ENCODE measurements around the gene RIPOR3.

RIPOR3 gene

DNA sequence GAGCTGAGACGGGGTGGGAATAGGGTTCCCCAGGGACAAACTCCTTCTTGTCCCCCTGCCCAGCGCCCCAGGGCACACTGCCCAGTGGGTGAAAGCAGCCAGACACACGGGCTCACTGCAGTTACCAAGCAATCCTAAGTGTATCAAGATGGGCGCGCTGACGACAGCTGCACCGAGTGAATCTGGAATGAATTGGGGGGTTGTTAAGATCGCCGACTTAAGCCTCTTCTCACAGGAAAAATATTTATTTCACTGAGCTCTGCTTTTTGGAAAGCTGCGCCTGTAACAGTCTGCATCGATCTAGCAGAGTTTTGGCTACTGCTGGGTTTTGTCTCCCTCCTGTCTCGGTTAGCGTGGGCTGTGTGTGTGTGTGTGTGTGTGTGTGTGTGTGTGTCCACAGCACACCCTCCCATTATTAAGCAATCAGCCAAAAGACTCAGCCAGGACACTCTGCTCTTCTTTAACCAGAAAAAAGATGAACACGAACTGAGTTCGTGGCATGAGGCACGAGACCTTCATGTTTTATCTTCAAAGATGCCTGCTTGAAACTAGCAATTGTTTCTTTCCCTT, 35.9 kb downstream of the RIPOR3 start:
- TF ChIP-seq, protein P1, sequence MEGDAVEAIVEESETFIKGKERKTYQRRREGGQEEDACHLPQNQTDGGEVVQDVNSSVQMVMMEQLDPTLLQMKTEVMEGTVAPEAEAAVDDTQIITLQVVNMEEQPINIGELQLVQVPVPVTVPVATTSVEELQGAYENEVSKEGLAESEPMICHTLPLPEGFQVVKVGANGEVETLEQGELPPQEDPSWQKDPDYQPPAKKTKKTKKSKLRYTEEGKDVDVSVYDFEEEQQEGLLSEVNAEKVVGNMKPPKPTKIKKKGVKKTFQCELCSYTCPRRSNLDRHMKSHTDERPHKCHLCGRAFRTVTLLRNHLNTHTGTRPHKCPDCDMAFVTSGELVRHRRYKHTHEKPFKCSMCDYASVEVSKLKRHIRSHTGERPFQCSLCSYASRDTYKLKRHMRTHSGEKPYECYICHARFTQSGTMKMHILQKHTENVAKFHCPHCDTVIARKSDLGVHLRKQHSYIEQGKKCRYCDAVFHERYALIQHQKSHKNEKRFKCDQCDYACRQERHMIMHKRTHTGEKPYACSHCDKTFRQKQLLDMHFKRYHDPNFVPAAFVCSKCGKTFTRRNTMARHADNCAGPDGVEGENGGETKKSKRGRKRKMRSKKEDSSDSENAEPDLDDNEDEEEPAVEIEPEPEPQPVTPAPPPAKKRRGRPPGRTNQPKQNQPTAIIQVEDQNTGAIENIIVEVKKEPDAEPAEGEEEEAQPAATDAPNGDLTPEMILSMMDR (IDR thresholded peaks at IDR 0.05; ENCODE audit: insufficient read depth, missing control alignments) = no peak
- FAIRE-seq = no peak
- no peak for DNase-seq (ENCODE audit: insufficient read length, low spot score)

DNA sequence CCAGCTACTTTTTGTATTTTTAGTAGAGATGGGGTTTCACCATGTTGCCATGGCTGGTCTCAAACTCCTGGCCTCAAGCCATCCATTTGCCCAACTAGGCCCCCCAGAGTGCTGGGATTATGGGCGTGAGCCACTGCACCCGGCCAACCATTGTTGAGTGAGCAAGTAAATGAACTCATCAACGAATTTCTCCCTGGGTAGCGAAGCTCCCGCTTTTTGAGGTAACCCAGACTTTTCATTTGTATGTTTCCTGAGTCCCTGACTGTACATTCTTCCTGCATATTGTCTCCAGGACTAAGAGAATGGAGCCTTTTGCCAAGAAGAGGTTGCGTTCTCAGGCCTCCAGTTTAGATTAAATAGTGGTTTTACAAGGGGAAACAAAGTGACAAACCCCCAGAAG, 36.4 kb downstream of the RIPOR3 start:
- no peak for FAIRE-seq
- no peak for DNase-seq (ENCODE audit: insufficient read length, low spot score)

DNA sequence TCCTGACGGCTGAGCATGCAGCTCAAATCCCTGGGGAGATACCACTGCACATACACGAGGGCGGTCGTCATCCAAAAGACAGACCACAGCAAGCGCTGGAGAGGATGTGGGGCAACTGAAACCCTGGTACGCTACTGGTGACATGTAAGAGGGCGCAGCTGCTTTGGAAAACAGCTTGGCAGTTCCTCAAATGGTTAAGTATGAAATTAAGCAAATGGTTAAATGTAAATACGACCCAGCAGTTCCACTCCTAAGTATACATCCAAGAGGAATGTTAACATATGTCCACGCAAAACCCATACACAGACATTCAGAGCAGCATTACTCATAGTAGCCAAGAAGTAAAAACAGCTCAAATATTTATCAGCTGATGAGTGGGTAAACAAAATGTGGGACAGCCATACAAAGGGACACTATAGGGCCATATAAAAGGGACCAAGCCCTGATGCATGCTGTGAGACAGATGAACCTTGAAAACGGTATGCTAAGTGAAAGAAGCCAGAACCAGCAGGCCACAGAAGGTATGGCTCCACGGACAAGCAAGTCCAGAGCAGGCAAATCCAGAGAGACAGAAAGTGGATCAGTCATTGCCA, 38.5 kb downstream of the RIPOR3 start:
- DNase-seq (ENCODE audit: insufficient read length, low spot score) = no peak
- no peak for FAIRE-seq
- TF ChIP-seq, protein P1 (IDR thresholded peaks at IDR 0.05; ENCODE audit: insufficient read depth, missing control alignments) = no peak

More for the DNA sequence above, 36.4 kb downstream of the RIPOR3 start:
- TF ChIP-seq, protein P1 (IDR thresholded peaks at IDR 0.05; ENCODE audit: insufficient read depth, missing control alignments) = no peak

DNA sequence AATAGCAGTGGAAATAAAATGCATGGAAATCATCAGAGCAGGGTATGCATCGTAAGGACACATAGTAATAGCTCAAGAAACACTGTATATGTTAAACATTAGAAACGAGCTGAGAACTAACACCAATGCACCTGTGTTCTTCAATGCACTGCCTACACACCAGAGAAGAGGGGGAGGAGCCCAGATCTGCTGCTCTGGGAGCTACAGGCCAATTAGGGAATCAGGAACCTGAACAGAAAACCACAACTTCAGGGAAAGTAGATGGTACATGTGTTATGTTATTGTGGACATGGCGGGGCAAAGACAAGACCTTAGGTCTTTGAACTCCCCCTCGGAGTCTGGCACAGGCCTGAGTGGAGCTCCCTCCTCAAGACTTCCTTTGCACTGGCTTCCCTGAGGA, 39.7 kb downstream of the RIPOR3 start:
- TF ChIP-seq, protein P1 (IDR thresholded peaks at IDR 0.05; ENCODE audit: insufficient read depth, missing control alignments) = no peak
- FAIRE-seq (no peak), DNase-seq (ENCODE audit: insufficient read length, low spot score) (no peak)

DNA sequence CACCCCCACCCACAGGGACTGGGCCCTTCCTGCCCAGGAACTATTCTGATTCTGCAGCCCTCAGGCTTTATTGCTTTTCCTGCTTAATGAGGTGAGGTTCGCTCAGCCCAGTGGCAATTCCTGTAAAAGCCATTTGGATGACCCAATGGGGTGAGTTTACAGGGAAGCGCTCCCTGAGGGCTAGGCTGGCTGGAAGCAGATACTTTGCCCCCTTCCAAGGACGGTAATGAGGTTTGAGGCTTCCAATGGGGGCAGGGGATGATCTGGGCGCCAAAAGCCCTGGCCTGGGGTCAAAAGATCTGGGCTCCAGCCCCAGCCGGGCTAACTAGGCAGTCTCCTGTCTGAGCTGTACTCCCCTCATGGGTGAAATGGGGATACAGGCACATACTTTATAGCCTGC, 41.8 kb downstream of the RIPOR3 start:
- FAIRE-seq (no peak), DNase-seq (ENCODE audit: insufficient read length, low spot score) (no peak)
- TF ChIP-seq, protein P1 (IDR thresholded peaks at IDR 0.05; ENCODE audit: insufficient read depth, missing control alignments) = no peak

DNA sequence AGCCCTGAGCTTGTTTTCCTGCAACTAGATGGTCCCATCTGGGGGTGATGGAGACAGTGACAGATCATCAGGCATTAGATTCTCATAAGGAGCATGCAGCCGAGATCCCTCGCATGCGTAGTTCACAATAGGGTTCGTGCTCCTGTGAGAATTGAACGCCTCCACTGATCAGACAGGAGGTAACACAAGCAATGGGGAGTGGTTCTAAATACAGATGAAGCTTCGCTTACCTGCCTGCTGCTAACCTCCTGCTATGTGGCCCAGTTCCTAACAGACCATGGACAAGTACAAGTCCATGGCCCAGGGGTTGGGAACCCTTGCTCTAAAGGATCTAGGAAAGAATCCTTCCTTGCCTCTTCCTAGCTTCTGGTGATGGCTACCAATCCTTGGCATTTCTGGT, 42.7 kb downstream of the RIPOR3 start:
- no peak for FAIRE-seq
- TF ChIP-seq, protein P1 (IDR thresholded peaks at IDR 0.05; ENCODE audit: insufficient read depth, missing control alignments) = no peak
- no peak for DNase-seq (ENCODE audit: insufficient read length, low spot score)

DNA sequence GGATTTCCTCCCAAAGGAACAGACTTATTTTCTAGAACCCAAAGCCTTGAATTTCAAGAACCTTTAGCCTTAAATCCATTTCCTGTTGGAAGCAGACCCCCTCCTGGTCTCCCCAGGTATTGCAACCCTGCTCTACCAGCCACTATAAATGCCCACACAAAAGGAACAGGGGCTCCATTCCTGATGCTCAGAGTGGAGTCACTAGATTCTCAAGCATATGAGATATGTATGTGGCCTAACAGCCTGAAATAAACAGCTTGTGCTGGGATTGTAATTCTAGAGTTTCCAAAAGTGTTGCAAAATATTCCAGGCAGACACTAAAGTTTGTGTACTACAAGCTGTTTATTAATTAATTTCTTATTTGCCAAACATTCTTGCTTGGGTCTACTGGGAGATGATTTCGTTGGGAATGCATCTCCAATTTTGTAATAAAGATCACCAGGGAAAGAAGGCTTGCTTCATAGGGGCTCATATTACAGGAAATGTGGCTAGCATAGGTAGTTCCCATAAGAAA, 44.8 kb downstream of the RIPOR3 start:
- FAIRE-seq = no peak
- TF ChIP-seq, protein P1 (IDR thresholded peaks at IDR 0.05; ENCODE audit: insufficient read depth, missing control alignments) = no peak
- DNase-seq (ENCODE audit: insufficient read length, low spot score) = no peak
